PC-9 (cell line): ENCODE data around the gene FDXACB1. TPM values are rescaled to one million over a fixed set of nuclear protein-coding genes. Genes with fewer than 3 reads are reported as not detected.

Experiments
- BruUV-seq: library from RNA; stranded (reverse); fragments of 400-500 nt; replicated peaks from 2 replicates; lab custom pipeline; 2021; lab: Mats Ljungman, UMichigan
- CTCF ChIA-PET: fragments of 300-600 bp; sonication (Branson Sonifier 250); formaldehyde crosslinking; loops from one replicate; lab custom pipeline; 2022; ENCODE audit warnings: antibody characterized with exemption; lab: Charles Lee
- POLR2A ChIA-PET: fragments of 300-600 bp; sonication (Branson Sonifier 250); formaldehyde crosslinking; loops from one replicate; lab custom pipeline; 2022; ENCODE audit warnings: antibody characterized with exemption; ENCODE audit not compliant: unreplicated experiment; lab: Charles Lee
- DNase-seq, 2 experiments: peaks; one replicate each; pipeline versions ENCODE4 v3.0.0 to v3.0.0-alpha.2; 2015 to 2022; ENCODE audit warnings: mixed read lengths in 1 of 2
- H2AFZ ChIP-seq: fragments of 200-600 bp; sonication (generic); 2 replicates; pipeline ENCODE4 v1.8.1; 2017; ENCODE audit warnings: antibody characterized with exemption
- H3F3A ChIP-seq: fragments of 200-600 bp; sonication (generic); 2 replicates; pipeline ENCODE4 v1.8.1; 2017; ENCODE audit warnings: antibody characterized with exemption, mild to moderate bottlenecking, low read depth; ENCODE audit not compliant: insufficient read depth
- H3K27ac ChIP-seq: fragments of 200-600 bp; sonication (generic); 2 replicates; pipeline ENCODE4 v1.6.1; 2016; ENCODE audit warnings: mixed run types
- H3K27me3 ChIP-seq: fragments of 200-600 bp; sonication (generic); 2 replicates; pipeline ENCODE4 v1.6.1; 2016; ENCODE audit warnings: low read depth, mixed run types; ENCODE audit not compliant: insufficient read depth
- H3K36me3 ChIP-seq: fragments of 200-600 bp; sonication (generic); 2 replicates; pipeline ENCODE4 v1.6.1; 2016; ENCODE audit warnings: low read depth, mixed run types
- H3K4me1 ChIP-seq: fragments of 200-600 bp; sonication (generic); replicated peaks from 2 replicates; pipeline ENCODE4 v1.6.1; 2016; ENCODE audit warnings: mixed run types; ENCODE audit not compliant: insufficient read depth
- H3K4me2 ChIP-seq: fragments of 200-600 bp; sonication (generic); 2 replicates; pipeline ENCODE4 v1.6.1; 2017; ENCODE audit warnings: mixed run types
- H3K4me3 ChIP-seq: fragments of 200-600 bp; sonication (generic); 2 replicates; pipeline ENCODE4 v1.6.1; 2016; ENCODE audit warnings: mixed run types
- H3K79me2 ChIP-seq: fragments of 200-600 bp; sonication (generic); 2 replicates; pipeline ENCODE4 v1.6.1; 2017; ENCODE audit warnings: low read depth, mixed run types
- H3K9me2 ChIP-seq: fragments of 200-600 bp; sonication (generic); 2 replicates; pipeline ENCODE4 v1.8.1; 2017; ENCODE audit warnings: mild to moderate bottlenecking; ENCODE audit not compliant: insufficient read depth
- H3K9me3 ChIP-seq: fragments of 200-600 bp; sonication (generic); 2 replicates; pipeline ENCODE4 v1.8.1; 2016; ENCODE audit warnings: low read depth; ENCODE audit not compliant: insufficient read depth
- H4K20me1 ChIP-seq: fragments of 200-600 bp; sonication (generic); 2 replicates; pipeline ENCODE4 v1.8.1; 2017; ENCODE audit not compliant: insufficient read depth
- EZH2 ChIP-seq: fragments of 200-600 bp; sonication (generic); IDR thresholded peaks from 2 replicates; pipeline ENCODE4 v1.8.0; 2017; ENCODE audit warnings: antibody characterized with exemption, low read depth
- intact Hi-C: fragments of 100-400 bp; cut with micrococcal nuclease; formaldehyde crosslinking; loops from one replicate; pipeline ENCODE4 v1.10.0; 2022; ENCODE audit not compliant: unreplicated experiment
- total RNA-seq: library from RNA; stranded (reverse); gene quantifications from 2 replicates; pipeline ENCODE4 v1.2.3, GENCODE V29; 2021
- TF ChIP-seq, protein P1 (sequence below): fragments of 200-600 bp; sonication (generic); conservative IDR thresholded peaks from 2 replicates; pipeline ENCODE4 v1.6.1; 2017; ENCODE audit warnings: mixed run types, antibody characterized with exemption, mild to moderate bottlenecking, moderate library complexity

The FDXACB1 gene
- total RNA-seq, 1 experiment from 2014 or later, result 2.2 TPM

DNA sequence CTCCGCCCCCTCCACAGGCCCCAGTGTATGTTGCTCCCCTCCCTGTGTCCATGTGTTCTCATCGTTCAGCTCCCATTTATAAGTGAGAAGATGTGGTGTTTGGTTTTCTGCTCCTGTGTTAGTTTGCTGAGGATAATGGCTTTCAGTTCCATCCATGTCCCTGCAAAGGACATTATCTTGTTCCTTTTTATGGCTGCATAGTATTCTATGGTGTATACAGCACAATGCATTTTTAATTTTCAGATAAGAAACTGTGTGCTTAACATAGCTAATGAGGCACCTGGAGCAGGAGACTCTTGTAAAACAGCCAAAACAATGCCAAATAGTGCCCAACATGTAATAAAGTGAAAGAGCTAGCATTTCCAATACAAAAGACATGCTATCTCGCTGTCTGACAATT, 29.3 kb downstream of the FDXACB1 start:
- no peaks in the 10 kb centered on the region for H3K9me2 ChIP-seq
- no peak for TF ChIP-seq EZH2
- TF ChIP-seq, protein P1, sequence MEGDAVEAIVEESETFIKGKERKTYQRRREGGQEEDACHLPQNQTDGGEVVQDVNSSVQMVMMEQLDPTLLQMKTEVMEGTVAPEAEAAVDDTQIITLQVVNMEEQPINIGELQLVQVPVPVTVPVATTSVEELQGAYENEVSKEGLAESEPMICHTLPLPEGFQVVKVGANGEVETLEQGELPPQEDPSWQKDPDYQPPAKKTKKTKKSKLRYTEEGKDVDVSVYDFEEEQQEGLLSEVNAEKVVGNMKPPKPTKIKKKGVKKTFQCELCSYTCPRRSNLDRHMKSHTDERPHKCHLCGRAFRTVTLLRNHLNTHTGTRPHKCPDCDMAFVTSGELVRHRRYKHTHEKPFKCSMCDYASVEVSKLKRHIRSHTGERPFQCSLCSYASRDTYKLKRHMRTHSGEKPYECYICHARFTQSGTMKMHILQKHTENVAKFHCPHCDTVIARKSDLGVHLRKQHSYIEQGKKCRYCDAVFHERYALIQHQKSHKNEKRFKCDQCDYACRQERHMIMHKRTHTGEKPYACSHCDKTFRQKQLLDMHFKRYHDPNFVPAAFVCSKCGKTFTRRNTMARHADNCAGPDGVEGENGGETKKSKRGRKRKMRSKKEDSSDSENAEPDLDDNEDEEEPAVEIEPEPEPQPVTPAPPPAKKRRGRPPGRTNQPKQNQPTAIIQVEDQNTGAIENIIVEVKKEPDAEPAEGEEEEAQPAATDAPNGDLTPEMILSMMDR, result no peak
- peaks cover 59% of the 10 kb centered on the region for H3F3A ChIP-seq
- H3K27me3 ChIP-seq, result no peaks in the 10 kb centered on the region
- BruUV-seq, result no TSS peak
- no peak overlapping the region for H3K4me3 ChIP-seq
- no peak overlapping the region for H2AFZ ChIP-seq
- H4K20me1 ChIP-seq, result no peaks in the 10 kb centered on the region
- 0 out of 2 replicates have a peak, but pooled peaks cover 8% of the 10 kb centered on the region for H3K36me3 ChIP-seq
- ChIA-PET CTCF (interaction anchor here (0.7 kb wide), 1 partner anchor 65 kb away, joined by 7 read pairs; no protein-coding TSS in a partner anchor), POLR2A (no interaction called here)
- intact Hi-C loops, result loop anchor here (10.0 kb wide), 1 partner anchor 565 kb away; no protein-coding TSS in a partner anchor
- DNase-seq, result no peak
- no peaks in the 10 kb centered on the region for H3K79me2 ChIP-seq
- no peaks in the 10 kb centered on the region for H3K9me3 ChIP-seq
- no peak overlapping the region for H3K4me2 ChIP-seq
- peaks cover 60% of the 10 kb centered on the region for H3K4me1 ChIP-seq
- H3K27ac ChIP-seq, result no peak overlapping the region

DNA sequence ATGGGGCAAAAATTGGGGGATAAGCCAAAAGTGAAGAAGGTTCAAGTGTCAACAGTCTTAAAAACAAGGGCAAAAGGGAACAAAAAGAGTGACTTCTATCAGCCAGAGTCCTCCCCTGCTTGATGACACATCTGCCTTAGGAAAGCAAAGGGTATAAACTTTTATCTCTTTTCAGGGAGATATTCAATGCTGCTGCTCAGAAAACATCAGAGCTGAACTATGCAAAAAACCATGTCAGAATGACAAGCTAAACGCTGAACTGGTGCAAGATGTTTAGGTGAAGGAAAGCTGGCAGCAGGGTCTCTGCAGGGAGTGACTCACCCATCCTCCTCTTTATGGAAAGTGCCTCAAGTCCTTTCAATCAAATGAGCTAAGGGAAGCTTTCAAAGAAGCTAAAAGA, 32.3 kb downstream of the FDXACB1 start:
- no TSS peak for BruUV-seq
- Histone ChIP-seq H3K79me2 (0 out of 2 replicates have a peak, but pooled peaks cover 9% of the 10 kb centered on the region), H3K4me3 (peak overlapping the region; percentile 27), H3K4me2 (peak overlapping the region; percentile 68), H4K20me1 (no peaks in the 10 kb centered on the region), H3K27me3 (no peaks in the 10 kb centered on the region), H3K4me1 (peaks cover 90% of the 10 kb centered on the region), H3K9me3 (no peaks in the 10 kb centered on the region), H3K27ac (peak overlapping the region; percentile 98), H3F3A (peaks cover 77% of the 10 kb centered on the region), H3K36me3 (peaks cover 16% of the 10 kb centered on the region), H3K9me2 (no peaks in the 10 kb centered on the region), H2AFZ (no peak overlapping the region)
- POLR2A ChIA-PET, result interaction anchor here (0.5 to 0.9 kb wide), 6 partner anchors 24 to 329 kb away, joined by 3 to 22 read pairs (median 8); partner anchors contain the start of gene BCO2
- DNase-seq, result peak; percentile 27 to 88
- CTCF ChIA-PET, result interaction anchor here (0.6 to 1.9 kb wide), 4 partner anchors 24 to 242 kb away, joined by 3 to 8 read pairs (median 6); no protein-coding TSS in a partner anchor
- no peak for TF ChIP-seq EZH2
- TF ChIP-seq, protein P1, result 0 out of 2 replicates have a peak, but pooled peaks have one; percentile 1
- intact Hi-C loops, result loop anchor here (1.0 to 10.0 kb wide), 3 partner anchors 32 to 562 kb away; partner anchors contain the start of genes CFAP68, FDXACB1 and SIK2

DNA sequence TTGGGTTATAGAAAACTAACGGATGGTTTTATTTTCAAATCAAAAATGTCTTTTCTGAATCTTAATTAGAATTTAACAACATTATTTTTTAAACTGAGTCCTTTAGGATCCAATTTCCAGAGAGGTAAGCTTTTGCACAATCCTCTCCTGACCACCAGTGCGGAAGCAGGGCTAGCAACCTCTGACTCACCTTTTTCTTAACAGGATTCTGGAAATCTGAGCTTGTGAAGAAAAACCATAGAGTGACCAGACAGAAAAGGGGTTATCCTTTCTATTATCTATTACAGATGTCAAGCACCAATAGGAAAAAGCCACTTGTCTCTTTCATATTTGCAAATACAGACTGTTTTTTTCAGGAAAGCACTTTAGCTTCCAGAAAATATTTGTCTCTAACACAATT, 32.9 kb downstream of the FDXACB1 start:
- TF ChIP-seq, protein P1, result 0 out of 2 replicates have a peak, but pooled peaks have one; percentile 8
- no peak for TF ChIP-seq EZH2
- peak overlapping the region; percentile 98 for H3K27ac ChIP-seq
- DNase-seq, result peak; percentile 41 to 96
- BruUV-seq, result no TSS peak
- no peak overlapping the region for H2AFZ ChIP-seq
- peak overlapping the region; percentile 68 for H3K4me2 ChIP-seq
- no peaks in the 10 kb centered on the region for H3K9me2 ChIP-seq
- CTCF ChIA-PET, result interaction anchor here (0.6 to 1.9 kb wide), 6 partner anchors 19 to 435 kb away, joined by 3 to 8 read pairs (median 6); no protein-coding TSS in a partner anchor
- no peaks in the 10 kb centered on the region for H4K20me1 ChIP-seq
- H3K79me2 ChIP-seq, result 0 out of 2 replicates have a peak, but pooled peaks cover 9% of the 10 kb centered on the region
- peaks cover 16% of the 10 kb centered on the region for H3K36me3 ChIP-seq
- peak overlapping the region; percentile 27 for H3K4me3 ChIP-seq
- peaks cover 91% of the 10 kb centered on the region for H3K4me1 ChIP-seq
- H3K9me3 ChIP-seq, result no peaks in the 10 kb centered on the region
- POLR2A ChIA-PET, result interaction anchor here (0.7 to 0.9 kb wide), 5 partner anchors 25 to 475 kb away, joined by 3 to 10 read pairs (median 4); partner anchors contain the start of gene BCO2
- peaks cover 80% of the 10 kb centered on the region for H3F3A ChIP-seq
- intact Hi-C loops, result loop anchor here (1.0 to 10.0 kb wide), 3 partner anchors 33 to 561 kb away; partner anchors contain the start of genes CFAP68, FDXACB1 and SIK2
- no peaks in the 10 kb centered on the region for H3K27me3 ChIP-seq
